Activated CD8-positive, alpha-beta memory T cell treated with anti-CD3 and anti-CD28 coated beads for 4 hours (primary cell): ENCODE results near the gene ZP1.
"Not testable (repeated sequence)": the region's sequence is repeated elsewhere in the genome, so short reads cannot be mapped to it uniquely, and the experiment has no call there.

ENCODE experiments used
- DNase-seq, 2 donors: peaks; one replicate each; pipeline ENCODE4 v3.0.0-alpha.2; 2020; ENCODE audit warnings: low read depth in 2 of 2

Gene ZP1, protein sequence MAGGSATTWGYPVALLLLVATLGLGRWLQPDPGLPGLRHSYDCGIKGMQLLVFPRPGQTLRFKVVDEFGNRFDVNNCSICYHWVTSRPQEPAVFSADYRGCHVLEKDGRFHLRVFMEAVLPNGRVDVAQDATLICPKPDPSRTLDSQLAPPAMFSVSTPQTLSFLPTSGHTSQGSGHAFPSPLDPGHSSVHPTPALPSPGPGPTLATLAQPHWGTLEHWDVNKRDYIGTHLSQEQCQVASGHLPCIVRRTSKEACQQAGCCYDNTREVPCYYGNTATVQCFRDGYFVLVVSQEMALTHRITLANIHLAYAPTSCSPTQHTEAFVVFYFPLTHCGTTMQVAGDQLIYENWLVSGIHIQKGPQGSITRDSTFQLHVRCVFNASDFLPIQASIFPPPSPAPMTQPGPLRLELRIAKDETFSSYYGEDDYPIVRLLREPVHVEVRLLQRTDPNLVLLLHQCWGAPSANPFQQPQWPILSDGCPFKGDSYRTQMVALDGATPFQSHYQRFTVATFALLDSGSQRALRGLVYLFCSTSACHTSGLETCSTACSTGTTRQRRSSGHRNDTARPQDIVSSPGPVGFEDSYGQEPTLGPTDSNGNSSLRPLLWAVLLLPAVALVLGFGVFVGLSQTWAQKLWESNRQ

DNA sequence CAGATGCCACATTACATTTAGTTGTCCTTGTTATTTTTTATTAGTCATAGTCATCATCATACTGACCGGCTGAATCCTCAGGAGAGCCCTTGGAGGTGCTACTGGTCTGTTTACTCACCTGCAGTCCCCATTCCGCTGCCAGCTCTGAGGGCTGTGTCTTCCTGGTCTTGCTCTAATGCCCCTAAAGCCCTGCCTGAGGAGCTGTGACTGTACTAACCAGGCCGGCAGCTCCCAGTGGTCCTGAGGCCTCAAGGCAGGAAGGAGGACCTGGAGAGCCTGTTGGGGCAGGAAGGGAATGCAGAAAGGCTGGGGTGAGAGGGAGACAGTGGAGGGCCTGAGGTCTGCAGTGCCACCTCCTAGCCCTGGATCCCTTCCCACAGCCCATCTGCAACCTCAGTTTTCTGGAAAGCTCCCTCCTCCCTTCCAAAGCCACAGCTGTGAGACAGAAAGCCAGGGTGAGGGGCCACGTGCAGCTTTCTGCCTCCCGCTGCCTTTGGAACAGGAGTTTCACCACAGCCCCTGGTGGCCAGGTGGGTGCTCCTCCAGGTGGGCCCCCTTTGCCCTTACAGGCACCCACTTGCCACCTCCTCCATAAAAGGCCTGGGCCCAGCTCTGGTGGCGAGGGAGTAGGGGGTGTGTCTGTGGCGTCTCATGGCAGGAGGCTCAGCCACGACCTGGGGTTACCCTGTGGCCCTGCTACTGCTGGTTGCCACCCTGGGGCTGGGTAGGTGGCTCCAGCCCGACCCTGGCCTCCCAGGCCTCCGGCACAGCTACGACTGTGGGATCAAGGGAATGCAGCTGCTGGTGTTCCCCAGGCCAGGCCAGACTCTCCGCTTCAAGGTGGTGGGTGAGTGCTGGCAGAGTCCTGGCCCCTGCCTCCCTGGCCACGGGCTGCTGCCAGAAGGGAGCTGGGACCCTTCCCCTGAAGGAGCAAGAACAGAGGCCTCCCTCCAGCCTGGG is at the start of gene ZP1:
ZP1 (plus strand) TSS at position 632 of the 960 bp plus-strand sequence; CDS start at position 652, 20 bp downstream.
- no peak for DNase-seq

DNA sequence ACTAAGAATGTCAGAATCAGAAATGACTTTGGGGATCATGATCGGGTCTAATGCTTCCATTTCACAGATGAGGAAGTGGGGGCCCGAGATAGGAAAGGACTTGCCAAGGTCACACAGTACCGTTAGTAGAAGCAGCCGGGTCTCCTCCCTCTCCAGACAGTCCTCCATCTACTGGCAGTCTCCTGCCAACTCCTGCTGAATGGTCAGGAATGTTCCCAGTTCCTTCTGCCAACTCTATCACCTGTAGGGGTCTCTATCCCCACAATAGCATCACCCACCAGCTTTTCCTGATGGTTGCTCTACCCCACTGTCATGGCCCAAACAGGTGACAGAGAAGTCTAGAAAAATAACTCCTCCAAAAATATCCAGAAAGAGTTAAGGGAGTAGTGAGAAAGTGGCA is 49.3 kb upstream of the ZP1 start:
- no peak for DNase-seq

DNA sequence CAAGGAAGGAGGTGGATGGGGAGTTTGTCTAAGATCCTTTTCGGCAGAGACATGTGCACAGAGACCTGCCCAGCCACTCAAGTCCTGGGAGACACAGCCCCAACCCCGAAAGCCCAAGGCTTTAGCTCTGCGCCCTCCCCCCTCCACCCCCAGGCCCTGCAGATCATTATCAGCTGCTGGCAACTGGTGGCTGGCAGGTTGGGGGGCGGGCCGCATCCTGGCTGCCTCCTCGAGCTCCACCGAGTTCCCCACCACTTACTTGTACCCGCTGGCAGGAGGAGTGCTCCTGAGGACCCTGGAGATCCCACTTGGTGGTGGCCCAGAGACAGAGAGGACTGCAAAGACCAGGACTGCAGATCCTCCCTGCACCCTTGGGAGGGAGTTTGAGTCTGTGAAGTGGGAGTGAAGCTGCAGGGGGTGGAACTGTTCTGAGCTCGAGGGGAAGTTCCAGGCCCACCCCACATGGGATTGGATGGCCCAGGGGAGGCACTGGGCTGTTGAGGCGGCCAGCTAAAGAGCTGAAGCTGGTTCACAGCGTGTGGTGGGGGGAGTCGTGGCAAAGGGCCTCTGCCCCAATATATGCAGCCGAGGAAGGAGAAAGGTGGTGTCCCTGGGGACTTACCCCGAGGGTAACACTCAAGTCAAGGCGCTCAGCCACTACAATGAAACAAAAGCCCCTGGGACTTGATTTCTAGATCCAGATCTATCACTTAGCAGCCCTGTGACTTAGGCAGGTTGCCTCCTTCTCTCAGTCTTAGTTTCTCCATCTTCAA is 45.3 kb upstream of the ZP1 start:
- no peak for DNase-seq

DNA sequence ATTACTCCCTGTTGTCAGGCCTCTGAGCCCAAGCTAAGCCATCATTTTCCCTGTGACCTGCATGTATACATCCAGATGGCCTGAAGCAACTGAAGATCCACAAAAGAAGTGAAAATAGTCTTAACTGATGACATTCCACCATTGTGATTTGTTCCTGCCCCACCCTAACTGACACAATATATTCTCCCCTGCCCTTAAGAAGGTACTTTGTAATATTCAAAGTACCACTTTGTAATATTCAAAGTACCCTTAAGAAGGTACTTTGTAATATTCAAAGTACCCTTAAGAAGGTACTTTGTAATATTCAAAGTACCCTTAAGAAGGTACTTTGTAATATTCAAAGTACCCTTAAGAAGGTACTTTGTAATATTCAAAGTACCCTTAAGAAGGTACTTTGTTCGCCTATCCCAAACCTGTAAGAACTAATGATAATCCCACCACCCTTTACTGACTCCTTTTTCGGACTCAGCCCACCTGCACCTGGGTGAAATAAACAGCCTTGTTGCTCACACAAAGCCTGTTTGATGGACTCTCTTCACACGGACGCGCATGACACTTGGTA is 43.5 kb upstream of the ZP1 start:
- DNase-seq: not testable (repeated sequence)

DNA sequence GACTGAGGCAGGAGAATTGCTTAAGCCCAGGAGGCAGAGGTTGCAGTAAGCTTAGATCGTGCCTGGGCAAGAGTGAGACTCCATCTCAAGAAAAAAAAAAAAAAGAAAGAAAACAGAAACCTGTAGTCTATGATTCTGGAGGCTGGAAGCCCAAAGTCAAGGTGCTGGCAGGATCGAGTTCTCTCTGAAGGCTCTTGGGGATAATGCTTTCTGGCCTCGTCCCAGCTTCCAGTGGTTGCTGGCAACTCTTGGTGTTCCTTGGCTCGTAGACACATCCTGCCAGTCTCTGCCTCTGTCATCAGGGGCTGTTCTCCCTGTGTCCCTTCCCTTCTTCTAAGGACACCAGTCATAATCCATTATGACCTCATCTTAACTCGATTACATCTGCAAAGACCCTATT is 42.2 kb upstream of the ZP1 start:
- no peak for DNase-seq

DNA sequence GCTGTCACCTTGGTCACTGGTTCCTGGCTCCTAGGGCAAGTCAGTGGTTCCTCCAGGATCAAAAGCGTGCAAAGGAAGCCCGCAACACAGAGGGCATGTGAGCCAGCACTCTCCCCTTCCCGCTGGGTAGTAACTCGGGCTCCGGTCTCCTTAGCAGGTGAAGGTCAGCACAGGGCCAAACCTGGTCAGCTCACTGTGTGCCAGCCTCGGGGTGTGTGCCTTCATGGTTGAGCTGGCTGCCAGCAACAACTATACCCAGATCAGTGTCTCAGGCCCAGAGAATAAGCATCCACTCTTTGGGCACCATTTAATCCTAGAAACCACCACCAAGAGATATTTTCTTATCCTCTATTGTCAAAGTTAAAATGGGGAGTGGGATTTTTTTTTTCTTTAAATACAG is 41.6 kb upstream of the ZP1 start:
- no peak for DNase-seq

DNA sequence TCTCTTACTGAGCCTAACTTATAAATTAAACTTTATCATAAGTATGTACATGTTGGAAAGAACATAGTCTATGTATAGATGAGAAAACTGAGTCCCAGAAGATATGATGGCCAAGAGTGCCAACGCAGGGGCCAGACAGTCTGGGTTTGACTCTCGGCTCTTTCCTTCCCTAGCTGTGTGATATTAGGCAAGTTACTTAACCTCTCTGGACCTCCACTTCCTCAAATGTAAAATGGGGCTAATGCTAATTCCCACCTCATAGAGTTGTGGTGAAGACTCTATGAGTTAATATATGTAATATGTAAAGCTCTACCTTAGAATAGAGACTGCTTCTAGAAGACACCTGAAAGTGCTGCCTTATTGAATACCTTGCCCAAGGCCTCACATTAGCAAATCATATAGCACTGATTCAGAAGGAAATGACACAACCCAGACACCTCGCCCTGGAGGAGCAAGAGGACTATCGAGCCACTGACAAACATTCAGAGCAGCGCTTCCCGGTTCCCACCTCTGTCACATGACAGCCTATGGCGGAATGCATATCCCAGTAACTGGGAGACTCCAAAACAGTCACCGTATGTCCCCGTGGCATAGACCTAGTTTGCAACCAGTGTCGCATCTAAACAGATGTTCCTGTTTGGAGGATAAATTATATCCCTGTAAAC is 36.7 kb upstream of the ZP1 start:
- no peak for DNase-seq

DNA sequence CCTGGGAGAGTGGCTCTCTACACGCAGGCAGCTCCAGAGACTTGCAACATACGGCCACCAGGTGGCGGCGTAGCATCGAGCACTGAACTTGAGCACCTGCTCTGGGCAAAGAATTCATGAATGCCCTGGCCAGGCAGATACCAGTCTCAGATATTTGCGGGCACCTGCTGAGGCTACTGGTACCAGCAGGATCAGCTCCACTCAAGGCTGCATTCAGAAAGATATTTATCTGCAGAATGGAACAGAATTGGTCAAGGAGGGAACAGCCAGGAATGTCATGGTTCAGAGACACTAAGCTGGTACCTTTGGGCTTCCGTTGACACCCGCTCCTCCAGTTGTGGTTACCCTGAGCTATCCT is 36.2 kb upstream of the ZP1 start:
- DNase-seq: peak; percentile 53 to 65

DNA sequence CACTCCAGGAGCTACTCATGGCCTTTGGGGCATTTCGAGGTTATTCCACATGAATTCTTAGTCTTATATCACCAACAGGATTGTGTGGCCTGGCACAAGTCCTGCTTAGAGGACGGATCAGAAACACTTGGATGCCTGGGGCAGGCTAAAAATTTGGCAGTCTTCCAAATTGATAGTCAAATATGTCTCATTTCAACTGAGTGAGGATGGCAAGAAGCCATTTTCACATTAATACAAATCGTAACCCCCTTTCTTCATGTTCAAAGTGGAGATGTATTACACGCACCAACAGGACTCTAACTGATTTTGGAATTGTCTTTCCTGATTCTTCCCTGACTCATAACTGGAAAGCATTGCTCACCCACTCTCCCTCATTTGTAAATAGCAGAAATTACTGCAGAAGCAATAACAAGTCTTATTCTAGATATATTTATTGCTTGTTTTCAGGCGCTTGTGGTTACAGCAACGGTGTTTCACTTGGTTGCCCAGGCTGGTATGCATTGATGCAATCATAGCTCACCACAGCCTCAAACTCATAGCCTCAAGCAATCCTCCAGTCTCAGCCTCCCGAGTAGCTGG is 35.8 kb upstream of the ZP1 start:
- no peak for DNase-seq

DNA sequence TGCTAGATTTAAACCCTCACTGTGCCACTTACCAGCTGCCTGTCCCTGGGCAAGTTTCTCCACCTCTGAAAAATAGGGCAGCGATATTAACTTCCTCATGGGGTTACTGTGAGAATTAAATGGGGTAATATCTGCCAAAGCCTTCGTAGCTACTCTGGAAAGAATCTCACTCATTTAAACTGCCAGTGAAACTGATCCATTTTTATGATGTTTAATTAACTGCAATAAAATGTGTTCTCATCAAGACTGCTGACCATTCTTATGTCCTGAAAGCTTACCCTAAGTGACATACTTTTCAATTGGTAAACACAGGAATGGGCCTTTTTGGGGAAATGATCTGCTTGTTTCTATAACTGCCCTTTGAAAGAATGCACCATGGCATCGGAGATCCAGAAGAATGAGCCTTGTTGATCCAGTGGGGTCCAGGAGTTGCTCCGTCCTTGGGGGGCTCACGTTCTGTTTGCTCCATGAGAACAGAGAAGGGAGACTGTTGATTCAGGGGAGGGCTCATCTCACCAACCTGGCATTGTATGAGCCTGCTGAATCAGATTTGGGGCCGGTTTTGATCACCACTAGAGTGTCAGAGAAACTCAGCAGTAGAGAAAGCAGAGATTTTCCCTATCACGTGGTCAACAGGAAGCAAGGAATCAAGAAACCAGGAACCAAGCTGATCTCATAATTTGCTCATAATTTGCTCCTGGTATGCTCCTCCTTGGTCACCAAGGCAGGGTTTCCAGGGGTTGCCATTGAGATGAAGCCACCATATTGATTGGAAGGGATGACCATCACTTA is 32.4 kb upstream of the ZP1 start:
- no peak for DNase-seq

DNA sequence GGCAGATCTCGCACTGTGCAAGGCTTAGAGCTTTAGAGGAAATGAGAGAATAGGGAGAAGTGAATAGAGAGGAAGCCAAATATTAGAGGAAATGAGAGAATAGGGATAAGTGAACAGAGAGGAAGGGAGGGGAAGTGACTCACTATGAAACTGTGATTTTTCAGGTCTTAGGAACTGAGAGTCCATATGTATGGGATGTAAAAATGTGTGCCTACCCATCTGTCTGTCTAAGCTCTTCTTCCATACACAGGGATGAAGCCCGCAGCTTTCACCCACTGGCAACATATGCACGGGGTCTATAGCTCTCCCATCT is 31.9 kb upstream of the ZP1 start:
- no peak for DNase-seq

DNA sequence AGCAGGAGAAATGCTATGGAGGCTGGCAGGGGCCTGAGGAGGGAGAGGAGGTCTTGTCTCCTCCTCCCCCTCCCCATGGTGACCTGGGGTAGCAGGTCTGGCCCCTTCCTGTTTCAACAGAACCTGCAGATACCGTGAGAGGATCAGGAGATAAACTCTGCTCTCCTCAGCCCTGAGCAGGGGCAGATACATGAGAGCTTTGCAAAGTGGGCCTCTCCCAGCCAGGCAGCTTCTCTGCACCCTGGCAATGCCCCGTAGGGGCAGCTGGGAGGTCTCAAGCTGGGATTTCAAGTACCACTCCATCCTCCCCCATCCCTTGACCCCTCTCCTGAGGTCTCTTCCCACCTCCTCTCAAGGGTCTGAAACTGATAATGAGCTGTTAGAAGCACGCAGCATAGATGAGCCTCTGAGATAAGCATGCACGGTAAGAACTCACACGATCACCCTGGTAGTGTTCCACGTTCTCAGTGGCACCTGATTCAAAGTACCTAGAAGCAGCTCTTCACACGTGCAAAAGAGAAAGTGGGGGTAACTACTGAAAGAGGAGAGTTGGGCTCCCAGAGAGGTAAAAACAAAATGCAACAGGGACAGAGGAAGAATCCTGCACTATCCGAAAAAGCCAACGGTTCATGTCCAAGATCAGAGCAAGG is 30.4 kb upstream of the ZP1 start:
- DNase-seq: no peak

DNA sequence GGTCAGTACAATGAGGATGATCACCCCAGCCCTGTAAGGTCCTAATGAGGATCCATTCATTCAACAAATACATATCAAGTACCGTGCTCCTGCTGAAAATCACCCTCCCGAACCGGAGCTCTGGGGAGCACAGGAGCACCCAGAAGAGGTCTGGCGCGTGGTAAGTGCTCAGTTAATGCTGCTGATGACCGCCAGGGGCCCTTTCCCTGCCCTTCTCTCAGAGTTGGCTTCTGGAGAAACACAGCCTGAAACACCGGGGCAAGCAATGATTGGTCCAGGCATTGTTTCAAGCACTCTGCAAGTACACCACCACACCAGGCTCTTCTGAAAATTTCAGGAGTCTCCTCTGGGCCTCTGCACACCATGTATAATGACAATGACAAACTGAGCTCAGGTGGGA is 29.2 kb upstream of the ZP1 start:
- no peak for DNase-seq

DNA sequence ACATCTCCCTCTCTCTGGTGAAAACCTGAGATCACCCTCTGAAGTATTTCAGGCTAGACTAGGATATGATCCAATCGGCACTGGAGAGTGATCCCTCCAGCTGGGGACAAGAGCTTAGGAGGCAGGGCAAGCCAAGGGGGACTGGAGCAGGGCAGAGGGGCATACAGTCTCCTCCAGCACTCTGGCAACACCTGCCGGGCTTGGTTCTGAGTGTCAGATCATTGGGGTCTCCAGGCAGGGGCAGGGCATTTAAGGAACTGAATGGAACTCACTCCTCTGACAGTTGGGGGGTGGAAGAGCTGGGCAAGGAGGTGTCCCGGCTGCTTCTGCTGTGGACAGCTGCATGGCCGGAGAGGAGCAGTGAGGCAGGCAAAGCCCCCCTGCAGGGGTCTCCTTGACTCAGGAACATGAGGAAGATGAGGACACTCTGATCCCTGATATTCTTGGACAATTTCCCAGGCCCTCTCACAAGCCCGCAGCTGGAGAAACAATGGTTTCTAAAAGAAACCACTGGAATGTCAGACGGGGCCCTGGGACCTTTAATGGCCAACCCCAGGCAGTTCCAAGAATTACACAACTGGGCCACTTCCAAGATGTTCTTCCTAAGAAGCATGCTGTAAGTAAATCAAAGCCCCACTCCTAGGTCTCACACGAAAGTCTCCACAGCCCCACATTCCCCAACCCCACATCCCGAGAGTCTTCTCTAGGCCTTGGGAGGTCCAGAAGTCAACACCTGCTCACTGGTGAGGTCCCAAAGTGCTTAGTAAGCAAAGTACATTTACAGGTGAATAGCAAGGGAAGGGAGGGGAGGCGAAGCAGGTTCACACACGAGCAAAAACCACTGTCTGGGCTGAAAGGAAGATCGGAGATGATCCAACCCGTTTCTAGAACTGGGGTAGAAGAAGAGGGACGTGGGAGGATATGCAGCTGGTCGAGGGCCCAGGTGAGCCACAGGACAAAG is 26.6 kb upstream of the ZP1 start:
- no peak for DNase-seq

DNA sequence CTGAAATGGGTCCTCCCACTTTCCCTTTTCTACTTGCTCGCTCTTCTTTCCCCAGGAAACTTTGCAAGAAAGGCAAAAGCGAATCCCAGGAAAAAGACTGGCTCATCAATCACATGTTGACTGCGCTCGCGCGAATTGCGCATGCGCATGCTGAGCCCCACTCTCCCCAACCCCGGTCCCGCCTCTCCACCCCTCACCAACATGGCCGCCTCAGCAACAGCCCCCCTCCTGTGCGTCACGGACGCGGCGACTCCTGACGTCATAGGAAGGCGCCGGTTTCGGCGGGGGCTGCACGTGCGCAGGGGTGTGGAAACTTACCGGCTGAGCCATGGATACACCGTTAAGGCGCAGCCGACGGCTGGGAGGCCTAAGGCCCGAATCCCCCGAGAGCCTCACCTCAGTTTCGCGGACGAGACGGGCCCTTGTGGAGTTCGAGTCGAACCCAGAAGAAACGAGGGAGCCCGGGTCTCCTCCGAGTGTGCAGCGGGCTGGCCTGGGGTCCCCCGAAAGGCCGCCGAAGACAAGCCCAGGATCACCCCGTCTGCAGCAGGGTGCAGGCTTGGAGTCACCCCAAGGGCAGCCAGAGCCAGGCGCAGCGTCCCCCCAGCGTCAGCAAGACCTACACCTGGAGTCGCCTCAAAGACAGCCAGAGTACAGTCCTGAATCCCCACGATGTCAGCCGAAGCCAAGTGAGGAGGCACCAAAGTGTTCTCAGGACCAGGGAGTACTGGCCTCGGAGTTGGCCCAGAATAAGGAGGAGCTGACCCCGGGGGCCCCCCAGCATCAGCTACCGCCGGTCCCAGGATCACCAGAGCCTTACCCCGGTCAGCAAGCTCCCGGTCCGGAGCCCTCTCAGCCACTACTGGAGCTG is 25.3 kb upstream of the ZP1 start, which contains the start of gene CCDC86:
CCDC86 (plus strand) TSS at position 317 of the 871 bp plus-strand sequence; CDS start at position 329, 12 bp downstream.
- DNase-seq: peak; percentile 97 to 98

DNA sequence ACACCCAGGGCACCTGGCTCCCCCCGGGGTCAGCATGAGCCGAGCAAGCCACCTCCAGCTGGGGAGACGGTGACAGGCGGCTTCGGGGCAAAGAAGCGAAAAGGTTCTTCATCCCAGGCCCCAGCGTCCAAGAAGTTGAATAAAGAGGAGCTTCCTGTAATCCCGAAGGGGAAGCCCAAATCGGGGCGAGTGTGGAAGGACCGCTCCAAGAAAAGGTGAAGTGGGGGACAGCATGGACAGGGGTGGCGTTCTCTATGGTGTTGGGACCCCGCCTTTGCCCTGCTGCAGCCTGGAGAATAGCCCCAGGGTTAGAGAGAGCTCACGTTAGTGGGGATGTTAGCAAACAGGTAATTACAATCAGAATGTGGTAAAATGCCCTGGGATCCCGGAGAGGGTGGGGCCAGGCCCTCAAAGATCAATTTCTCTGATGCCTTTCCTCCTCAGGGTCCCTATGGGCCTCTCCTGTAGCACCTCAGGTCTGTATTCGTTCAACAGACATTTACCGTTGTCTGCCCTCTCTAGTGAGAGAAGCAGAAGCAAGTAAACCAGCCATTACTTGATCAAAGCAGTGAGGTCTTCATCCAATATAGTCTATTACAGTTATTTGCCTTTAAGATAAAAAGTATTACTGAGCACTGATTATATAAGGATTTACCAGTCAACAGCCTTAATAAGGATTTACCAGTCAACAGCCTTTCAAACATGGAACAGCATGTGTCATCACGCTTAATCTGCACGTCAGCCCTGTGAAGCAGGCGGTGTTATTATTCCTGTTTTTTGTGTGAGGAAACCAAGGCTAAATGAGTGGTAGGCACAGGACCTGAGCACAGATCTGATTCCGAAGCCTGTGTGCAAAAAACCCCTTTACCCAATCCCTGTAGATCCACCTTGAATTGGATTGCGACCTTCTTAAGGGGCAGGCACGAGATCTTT is 24.4 kb upstream of the ZP1 start:
- no peak for DNase-seq
